PFSK-1 (cell line): ENCODE measurements around the gene SPTLC2.

Source experiments
- FOXP2 ChIP-seq: optimal IDR thresholded peaks from 2 replicates; pipeline ENCODE3; 2011; ENCODE audit warnings: borderline replicate concordance, control low read depth, inconsistent platforms; ENCODE audit not compliant: insufficient read depth; ENCODE audit errors: extremely low read length, extremely low read depth
- POLR2AphosphoS5 ChIP-seq: IDR thresholded peaks from 2 replicates; pipeline ENCODE4 v1.6.1; 2012; ENCODE audit warnings: low read depth, mild to moderate bottlenecking, control low read depth, low read length, moderate library complexity
- REST ChIP-seq, 2 experiments: IDR thresholded peaks; 2 replicates each; pipeline versions ENCODE4 v1.6.1 to v1.8.0; 2011 to 2012; ENCODE audit warnings: low read depth in 2 of 2, low read length in 2 of 2, control low read depth in 1 of 2, inconsistent platforms in 1 of 2, mild to moderate bottlenecking in 1 of 2, moderate library complexity in 1 of 2; ENCODE audit not compliant: insufficient read depth in 1 of 2
- SIN3A ChIP-seq: IDR thresholded peaks from 2 replicates; pipeline ENCODE4 v1.6.1; 2012; ENCODE audit warnings: mild to moderate bottlenecking, low read length, moderate library complexity, borderline replicate concordance; ENCODE audit not compliant: insufficient read depth
- TAF1 ChIP-seq: IDR thresholded peaks from 2 replicates; pipeline ENCODE4 v1.6.1; 2012; ENCODE audit warnings: low read length, control low read depth, borderline replicate concordance; ENCODE audit not compliant: insufficient read depth

The SPTLC2 gene

DNA sequence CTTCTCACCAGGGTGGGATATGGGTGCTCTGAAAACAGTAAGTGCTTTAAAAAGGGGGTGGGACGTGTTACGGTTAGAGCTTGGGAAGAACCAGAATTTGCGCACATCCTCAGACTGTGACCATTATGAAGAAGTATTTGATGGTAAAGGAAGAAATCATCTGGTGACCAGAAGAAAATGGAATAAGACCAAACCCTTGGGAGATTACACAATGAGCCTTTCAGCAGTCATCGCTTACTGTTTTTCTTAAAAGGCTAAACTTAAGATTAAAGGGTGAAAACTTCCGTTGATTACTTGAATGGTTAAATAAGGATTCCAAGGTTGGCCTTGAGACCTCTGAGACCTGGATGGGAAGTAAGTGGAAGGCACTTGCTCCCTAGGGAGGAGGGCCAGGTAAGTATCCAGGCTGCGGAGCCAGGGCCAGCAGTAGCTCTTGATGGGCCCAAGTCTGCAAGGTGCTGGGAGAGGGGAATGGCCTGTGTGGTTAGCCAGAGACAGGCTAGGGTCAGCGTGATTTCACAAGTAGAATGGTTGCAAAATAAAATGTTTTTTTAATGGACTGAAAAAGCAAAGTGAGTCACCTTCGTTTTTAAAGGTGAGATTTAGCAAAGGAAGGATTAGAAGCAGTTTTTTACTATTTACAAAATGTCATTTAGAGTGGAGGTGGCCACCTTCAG lies 104.8 kb downstream of the SPTLC2 start:
- TF ChIP-seq REST (IDR thresholded peaks at IDR 0.05; ENCODE audit: insufficient read depth in 1 of 2, low read depth in 2 of 2, low read length in 2 of 2) (no peak), SIN3A (no peak), POLR2AphosphoS5 (no peak), TAF1 (no peak), FOXP2 (no peak)

DNA sequence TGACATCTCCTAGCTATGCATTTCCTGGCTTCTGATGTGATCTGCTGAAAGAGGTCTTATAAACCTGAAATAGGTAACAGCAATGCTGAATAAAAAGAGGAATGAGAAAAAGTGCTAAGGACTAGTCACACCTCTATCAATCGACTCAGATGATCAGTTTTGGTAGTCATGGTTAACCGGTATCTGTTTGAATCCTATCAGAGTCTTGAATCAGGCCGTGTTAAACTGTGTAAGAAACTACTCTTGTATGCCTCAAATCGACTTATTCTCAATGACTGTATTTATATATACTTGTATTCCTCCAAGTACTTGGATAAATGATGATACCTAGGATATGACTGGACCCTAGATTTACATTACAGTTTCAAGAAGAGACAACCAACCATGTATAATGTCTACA lies 107.1 kb downstream of the SPTLC2 start:
- TF ChIP-seq SIN3A (no peak), FOXP2 (no peak), POLR2AphosphoS5 (no peak), TAF1 (no peak), REST (IDR thresholded peaks at IDR 0.05; ENCODE audit: insufficient read depth in 1 of 2, low read depth in 2 of 2, low read length in 2 of 2) (no peak)

DNA sequence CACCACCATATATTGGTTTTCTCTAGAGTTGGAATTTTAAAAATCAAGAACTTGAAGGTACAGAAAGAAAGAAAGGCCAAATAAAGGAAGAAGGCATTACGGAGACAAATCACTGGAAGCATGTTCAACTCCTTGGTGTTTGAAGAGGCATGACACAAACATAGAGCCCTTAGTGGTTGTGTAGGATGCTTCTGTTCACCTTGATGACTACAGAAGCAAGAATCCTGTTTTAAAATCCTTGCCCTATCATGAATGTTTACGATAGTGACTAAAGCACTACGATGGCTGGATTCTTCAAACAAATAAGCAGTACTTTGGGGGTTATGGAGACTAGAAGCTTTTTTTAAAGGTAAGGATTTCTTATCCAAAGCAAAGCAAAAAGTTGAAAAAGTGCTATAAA lies 107.6 kb downstream of the SPTLC2 start:
- no peak for TF ChIP-seq TAF1
- no peak for TF ChIP-seq REST (IDR thresholded peaks at IDR 0.05; ENCODE audit: insufficient read depth in 1 of 2, low read depth in 2 of 2, low read length in 2 of 2)
- TF ChIP-seq FOXP2 = no peak
- no peak for TF ChIP-seq POLR2AphosphoS5
- TF ChIP-seq SIN3A = no peak

- TF ChIP-seq SIN3A (no peak), TAF1 (no peak), REST (IDR thresholded peaks at IDR 0.05; ENCODE audit: insufficient read depth in 1 of 2, low read depth in 2 of 2, low read length in 2 of 2) (no peak), FOXP2 (no peak), POLR2AphosphoS5 (no peak)
Observed at GRCh38 chr14:77508249-77508648, 108.2 kb downstream of the SPTLC2 start.
